ENCODE data around the gene ST7. TPM values are rescaled to one million over a fixed set of nuclear protein-coding genes. Genes with fewer than 3 reads are reported as not detected.

ST7 gene
- total RNA-seq, 1 donor from 2014 or later, result 29.5 TPM

Small RNA genes lying within 50 kb of the gene (microRNA-seq; reads per million reads assigned to microRNA genes)
- not detected for gene MIR6132

Other genes with a start within 250 kb of the ST7 start
- gene CAPZA2, start 90.9 kb upstream of the ST7 start, total RNA-seq, result 416 TPM